Measurements from ENCODE around the gene GRHPR.
A peak's percentile ranks its signal among the peaks of the same experiment; 100 is the strongest.

The GRHPR gene

DNA sequence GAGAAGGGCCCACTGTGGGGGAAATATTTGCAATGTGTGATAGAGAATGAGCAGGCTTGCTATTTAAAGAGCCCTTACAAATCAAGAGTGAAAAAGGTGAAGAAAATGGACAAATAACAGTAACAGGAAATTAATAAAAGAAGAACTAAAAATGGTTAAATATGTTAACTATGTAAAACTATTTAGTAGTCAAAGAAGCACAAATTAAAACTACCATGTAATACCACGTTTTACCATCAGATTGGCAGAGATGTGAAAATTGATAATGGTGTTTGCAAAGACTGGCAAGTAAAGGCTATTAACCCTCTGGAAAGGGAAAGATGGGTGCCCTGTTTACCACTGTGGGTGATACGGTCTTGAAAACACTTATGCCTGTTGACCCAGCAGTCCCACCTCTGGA is 23.2 kb upstream of the GRHPR start:
- no peak for DNase-seq

DNA sequence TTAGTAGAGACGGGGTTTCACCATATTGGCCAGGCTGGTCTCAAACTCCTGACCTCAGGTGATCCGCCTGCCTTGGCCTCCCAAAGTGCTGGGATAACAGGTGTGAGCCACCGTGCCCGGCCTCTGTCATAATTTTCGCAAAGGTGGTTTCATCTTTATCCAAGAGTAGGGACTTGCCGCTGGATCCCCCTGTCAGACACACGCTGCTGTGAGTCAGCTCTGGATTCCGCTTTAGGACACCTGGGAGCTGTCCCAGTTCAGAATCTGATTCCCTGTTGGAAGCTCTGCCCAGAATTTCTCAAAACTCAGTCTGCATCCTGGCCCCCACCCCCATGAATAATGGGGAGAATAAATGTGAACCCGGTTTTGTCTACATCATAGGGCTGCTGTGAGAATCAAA is 17.9 kb upstream of the GRHPR start:
- no peak for DNase-seq

DNA sequence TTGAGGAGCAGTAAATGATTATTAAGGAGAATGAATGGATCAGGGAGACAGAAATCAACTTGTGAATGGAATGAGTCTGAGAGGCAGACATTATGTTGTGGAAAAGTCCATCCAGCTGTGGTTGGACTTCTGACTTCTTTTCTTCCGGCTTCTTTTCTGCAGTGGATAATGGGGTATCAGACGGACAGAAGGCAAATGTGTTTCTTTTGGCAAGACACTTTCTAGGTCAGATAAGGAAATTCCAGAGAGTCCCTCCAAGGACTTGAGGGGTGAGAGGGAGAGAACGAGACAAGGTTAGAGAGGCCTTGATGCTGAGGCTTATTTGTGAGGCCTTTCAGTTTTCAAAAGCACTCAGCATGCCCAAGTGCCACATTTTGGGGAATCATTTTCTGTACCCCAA is 17.1 kb upstream of the GRHPR start:
- no peak for DNase-seq

DNA sequence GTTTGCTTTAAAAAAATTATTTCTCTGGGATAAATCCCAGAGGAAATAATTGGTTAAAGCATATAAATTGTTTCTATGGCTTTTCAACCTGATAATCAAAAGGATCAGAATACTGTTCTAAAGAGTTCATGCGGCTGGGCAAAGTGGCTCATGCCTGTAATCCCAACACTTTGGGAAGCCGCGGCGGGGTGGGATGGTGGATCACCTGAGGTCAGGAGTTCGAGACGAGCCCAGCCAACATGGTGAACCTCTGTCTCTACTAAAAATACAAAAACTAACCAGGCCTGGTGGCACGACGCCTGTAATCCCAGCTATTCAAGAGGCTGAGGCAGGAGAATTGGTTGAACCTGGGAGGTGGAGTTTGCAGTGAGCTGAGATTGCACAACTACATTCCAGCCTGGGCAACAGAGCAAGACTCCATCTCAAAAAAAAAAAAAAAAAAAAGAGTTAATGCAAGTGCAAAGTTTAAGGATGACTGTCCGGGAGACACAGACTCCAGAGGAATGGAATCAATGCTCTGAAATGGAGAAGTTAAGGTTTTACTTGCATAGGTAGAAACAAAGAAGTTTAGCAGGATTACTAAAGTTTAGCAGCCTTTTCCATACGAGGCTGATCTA is 16.6 kb upstream of the GRHPR start:
- DNase-seq: no peak

DNA sequence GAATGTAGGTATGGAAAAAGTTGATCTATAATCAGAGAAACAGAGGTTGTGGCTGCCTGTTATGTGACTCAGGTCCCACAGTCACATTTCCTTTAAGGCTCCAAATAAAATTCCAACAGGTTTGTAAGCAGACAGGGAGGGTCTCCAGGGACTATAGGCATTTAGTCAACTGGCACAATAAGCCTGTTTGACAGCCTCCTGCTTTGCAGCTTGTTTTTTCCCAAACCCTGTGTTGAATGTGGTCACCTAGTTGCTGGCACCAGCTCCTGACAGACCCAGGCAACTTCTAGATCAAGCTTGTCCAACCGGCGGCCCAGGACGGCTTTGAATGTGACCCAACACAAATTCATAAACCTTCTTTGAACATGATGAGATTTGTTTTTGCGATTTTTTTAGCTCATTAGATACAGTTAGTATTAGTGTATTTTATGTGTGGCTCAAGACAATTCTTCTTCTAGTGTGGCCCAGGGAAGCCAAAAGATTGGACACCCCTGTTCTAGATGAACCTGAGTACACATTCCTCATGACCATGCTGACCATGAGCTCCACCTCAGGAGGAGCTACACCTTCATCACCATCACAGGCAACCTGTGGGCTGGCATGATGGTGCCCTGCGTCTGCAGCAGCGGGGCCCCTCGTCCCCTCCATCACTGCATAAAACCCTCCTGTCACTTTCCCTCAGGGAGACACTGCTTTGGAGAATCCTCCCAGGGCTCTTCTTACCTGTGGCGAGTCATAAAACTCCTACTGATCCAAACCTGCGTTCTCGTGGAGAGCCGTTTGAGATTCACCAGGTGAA is 15.7 kb upstream of the GRHPR start:
- DNase-seq: no peak

DNA sequence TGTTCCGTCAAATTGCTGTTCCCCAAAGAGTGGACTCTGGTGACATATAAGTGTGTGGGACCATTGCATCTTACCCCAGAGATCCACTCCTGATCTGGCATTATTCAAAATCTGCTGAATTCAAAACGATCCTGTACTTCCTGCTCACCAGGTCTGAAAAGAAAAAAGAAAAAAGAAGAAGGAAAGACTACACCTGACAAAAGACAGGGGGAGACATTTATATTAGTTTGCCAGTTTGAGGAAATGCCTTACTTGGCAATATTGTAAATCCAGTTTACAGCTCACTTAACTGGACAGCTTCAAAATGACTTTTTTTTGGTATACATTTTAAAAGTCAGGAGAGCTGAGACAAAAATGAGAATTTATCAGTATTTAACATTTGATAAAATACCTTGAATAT is 15.0 kb upstream of the GRHPR start:
- DNase-seq: no peak

DNA sequence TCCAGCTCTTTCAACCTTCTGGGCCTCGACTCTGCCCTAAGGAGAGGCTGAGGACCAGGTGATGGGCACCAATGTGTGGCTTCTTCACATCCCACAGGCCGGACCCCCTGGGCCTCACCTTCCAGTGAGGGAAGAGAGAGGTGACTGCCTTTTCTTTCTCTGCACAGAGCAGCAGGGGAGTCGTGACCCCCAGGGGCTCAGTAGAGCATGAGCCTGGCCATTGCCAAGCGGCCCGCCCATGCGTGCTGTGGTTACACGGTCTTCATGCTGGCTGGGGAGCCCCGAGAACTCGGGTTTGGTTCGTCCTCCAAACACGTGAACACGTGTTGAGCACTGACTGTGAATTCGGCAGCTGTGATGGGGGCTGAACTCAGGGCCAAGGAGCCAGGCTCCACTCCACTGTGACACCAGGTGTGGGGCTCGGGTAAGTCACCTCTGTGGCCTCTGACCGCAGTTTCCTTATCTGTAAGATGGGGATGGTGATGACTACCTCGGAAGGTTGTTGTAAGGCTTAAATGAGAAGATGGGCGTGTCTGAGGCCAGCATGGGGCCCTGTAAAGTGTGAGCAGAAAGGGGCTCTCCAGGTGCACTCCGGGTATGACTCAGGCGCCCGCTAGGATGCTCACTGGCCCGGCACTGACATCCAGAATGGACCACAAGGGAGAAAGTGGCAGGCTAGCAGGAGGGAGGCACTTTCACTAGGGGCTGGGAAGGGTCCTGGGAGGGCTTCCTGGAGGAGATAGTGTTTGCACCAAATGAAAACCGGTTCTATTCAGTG is 13.4 kb upstream of the GRHPR start:
- DNase-seq: peak; percentile 76

DNA sequence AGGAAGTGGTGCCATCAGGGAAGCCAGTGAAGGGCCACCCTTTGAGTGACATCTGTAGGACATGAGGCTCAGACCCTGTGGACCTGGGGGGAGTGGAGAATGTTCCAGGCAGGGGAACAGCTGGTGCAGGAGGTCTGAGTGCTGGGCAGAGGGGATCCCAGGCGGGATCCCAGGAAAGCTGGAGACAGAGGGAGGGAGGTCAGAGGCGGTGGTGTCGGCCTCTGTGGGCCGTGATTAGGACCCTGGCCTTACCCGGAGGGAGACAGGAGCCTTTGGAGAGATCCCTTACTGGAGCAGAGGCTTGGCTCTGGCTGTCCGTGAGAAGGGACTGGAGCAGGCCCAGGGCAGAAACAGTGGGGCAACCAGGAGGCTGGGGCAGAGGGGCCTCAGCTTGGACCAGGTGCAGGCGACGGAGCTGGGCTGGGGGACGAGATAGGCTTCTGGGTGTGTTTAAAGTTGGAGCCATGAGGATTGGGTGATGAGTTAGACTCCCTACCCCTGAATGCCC is 12.1 kb upstream of the GRHPR start:
- no peak for DNase-seq

DNA sequence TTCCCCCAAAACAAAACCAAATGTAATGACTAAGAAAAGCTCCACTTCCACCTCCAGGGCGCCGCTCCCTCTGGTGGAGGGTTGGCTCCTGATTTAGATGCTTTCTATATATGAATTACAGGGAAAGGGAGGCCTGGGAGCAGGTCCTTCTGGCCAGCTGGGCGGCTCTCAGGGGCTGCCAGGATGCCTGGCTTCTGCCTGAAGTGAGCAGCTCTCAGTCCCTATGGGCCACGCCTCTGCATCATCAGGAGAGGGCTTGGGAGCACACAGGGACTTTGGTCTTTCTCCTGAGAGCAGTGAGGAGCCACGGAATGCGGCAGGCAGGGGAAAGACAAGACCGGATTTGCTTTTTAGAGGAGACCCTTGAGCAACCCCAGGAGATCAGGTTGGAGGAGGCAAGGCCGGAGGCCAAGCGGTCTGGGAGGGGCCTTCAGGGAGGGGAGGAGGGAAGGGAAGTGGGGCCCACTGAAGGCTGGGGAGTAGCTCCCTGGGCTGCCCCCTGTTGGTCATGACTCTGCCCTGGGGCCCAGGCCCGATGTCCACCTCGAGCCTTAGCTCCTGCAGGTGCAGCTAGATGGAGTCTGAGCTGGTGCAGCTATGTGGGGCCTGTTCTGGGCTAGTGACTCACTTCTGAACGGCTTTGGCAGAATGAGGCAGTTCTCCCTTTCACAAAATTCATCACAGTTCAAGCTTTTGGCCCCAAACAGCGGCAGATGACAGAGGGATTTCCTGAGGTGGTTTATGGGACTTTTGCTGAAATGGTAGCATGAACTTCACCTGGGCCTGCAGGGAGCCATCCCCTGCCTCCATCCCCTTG is 11.3 kb upstream of the GRHPR start:
- DNase-seq: peak; percentile 49

DNA sequence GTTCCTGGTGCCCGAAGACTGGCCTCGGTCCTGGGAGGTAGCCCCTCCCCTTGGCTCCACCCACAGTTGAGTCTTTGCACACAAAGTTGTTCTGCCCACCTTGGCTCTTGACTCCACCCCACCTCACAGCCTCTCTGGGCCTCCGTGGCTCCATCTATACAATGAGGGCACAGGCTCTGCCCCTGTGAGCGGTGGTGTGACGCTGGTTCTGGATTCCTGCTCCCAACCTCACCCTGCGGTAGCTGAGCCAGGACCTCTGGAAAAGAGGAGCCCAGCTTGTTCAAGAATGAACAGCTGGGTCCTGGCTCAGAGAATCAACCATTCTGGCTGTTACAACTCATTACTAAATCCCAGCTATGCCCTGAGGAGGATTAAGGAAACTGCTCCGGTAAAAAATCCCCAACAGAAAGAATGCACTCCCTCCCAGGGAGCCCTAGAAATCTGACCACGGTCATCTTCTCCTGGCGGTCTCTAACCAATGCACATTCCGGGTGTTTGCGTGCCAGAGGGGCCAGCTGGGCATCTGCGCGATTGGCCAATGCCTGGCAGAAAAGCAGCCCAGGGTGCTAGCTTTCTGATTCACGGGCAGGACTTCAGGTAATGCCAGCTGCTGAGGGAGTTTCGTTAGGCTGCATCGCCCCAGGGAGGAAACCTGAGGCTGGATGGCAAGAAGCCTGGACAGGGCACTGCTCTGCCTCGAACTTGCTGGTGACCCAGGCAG is 9.9 kb upstream of the GRHPR start:
- no peak for DNase-seq

DNA sequence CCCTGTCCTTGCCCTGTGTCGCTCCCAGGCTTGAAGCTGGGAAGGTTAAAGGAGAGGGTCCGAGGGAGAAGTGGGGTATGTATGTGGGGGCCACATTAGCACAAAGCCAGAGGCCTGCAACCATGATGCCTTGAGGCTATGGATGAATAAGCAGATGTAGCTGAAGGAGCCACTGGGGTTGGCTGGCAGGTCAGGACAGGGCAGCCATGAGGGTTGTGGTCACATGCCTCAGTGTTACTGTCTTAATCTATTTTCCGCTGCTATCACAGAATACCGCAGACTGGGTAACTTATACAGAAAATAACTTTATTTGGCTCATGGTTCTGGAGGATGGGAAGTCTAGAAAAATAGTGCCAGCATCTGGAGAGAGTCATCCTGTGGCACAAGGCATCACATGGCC is 9.2 kb upstream of the GRHPR start:
- DNase-seq: no peak

DNA sequence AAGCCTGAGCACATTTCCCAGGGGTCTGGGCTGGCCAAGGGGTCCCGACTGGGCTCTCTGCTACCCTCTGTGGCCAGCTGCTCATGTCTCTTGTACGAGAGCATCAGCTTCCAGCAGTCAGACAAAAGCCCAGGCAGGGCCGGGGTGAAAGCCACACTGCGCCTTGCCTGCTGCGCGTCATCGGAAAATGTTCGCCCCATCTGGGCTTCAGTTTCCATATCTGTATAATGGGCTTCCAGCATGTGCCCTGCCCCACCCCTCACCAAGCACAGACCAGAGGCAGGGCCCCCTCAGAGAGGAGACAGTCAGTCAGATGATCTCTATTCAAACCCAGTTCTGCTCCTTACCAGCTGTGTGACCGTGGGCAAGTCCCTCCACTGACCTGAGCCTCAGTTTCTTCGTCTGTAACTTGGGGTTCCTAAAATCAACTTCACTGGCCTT is 8.0 kb upstream of the GRHPR start:
- DNase-seq: peak; percentile 18

DNA sequence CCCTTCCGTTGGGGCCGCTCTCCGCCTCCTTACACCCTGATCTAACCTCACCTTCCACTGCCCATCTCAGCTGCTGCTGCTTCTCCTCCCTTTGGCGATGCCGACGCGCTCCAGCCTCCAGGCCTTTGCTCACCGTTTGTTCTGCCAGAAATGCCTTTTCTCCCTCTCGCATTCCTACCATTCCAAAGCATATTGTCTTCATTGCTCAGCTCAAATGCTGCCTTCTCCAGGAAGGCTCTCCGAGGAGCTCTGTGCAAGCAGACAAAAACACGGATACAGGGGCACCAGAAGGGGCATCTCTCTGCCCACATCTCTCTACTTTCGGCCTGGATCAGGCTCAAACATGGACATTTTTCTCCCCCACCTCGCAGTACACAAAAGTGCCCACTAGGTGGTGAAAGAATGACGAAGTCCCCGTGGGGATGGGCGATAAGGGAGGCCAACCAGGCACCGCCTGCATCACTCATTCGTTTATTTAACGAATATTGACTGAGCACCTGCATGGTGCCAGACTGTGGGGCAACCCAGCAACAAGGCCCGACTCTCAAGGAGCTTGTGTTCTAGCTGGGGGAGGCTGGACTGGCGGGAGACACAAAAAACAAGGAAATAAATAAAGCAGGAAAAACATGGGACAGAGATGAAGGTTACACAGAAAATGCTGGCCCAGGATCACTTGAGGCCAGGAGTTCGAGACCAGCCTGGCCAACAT is 7.3 kb upstream of the GRHPR start:
- peak; percentile 85 for DNase-seq

DNA sequence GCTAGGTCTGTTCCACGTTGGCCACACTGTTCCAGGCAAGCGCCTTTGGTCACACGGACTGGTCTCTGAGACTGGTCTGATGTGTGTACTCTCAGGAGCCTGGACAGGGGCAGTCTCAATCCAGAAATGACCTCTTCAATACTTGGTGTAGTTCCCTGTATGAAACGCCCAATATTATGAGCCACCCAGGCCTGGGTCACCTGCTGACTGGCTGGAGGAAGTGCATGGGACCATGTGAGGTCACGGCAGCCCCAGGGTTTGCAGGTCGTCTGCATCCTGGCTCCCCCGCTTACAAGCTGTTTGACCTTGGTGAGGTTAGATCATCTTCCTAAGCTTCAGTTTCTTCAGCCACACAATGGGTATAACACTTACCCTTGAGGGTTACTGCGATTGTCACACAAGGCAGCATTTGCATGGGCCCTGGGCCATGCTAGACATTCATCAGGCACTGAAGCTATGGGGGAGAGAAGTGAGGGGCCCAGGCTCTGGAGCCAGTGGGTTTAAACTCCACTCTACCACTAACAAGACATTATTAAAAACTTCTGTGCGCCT is 5.2 kb upstream of the GRHPR start:
- no peak for DNase-seq

DNA sequence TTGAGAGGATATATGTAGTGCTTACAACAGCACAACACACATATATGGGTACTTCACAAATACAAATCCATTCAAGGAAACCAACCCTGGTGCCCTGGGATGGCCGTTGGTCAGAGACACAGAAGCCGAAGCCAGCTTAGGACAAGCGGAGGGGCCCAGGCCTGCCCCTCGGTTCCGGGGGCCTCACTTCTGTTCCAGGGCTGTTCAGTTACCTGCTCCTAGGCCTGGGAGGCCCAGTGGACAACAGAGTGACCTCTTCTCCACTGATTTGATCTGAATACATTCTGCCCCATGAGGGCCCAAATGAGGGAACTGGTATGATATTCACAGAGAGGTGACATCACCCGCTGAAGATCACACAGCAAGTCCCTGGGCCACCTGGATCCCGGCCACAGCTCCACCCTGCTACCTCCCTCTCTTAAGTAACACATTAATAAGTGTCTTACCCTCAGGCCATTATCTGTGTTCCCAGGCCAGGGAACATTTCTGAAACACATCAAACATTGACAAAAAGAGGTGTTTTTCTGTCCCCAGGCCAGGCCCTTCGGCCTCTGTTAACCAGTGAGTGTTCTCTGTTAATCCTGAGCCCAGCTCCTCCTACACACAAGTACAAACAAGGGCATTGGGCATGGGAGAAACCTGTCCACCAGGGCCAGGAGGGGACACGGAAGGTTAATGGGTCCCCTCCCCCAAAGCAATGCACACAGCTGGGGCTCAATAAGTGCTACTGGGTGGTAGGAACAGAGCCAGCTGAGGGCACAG is 4.5 kb upstream of the GRHPR start:
- DNase-seq: no peak

DNA sequence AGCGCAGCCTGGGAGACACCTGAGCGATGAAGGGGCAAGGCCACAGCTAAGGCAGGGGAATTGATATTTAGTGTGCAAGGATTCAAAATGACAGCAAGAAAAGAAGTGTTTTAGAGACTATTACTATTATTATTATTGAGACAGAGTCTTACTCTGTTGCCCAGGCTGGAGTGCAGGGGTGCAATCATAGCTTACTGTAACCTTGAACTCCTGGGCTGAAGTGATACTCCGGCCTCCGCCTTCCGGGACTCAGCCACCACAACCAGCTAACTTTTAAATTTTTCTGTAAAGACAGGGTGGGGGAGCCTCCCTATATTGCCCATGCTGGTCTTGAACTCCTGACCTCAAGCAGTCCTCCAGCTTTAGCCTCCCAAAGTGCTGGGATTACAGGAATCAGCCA is 3.3 kb upstream of the GRHPR start:
- no peak for DNase-seq

DNA sequence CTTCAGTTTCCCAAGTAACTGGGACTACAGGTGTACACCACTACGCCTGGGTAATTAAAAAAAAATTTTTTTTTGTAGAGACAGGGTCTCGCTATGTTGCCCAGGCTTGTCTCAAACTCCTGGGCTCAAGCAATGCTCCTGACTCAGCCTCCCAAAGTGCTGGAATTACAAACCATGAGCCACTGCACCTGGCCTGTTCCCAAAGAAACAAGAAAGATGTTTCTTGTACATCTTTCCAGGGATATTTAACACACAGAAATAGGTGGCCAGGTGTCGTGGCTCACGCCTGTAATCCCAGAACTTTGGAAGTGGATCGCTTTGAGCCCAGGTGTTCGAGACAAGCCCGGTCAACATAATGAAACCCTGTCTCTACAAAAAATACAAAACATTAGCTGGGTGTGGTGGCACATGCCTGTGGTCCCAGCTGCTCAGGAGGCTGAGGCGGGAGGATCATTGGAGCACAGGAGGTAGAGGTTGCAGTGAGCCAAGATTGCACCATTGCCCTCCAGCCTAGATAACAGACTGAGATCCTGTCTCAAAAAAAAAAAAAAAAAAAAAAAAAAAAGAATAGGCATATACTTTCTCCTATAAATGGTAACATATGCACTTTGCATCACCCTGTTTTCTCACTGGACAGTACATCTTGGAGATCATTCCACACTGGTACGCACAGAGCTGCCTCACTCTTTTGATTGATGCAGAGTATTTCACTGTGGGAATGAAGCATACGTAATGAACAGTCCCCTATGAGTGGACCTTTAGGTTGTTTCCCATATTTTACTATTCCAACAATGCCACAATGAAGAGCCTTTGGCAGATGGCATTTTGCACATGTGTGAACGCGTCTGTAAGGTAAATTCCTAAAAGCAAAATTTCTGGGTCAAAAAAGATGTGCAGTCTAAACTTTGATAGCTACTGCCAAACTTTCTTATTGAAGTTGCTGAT is 2.0 kb upstream of the GRHPR start:
- no peak for DNase-seq

DNA sequence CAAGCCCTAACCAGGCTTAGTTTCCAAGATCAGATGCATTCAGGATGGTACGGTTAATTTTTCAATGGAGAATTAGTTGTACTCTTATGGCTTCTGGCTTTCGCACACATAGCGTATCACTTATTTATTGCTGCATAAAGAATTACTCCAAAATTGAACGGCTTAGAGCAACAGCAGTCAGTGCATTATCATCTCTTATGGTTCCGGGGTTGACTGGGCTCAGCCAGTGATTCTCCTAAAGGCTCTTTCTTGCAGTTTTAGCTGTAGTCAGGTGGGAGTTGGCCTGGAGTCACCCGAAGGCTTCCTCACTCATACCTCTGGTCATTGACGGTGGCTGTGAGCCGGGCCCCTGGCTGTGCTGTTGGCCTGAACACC is 595 bp upstream of the GRHPR start:
- DNase-seq: no peak

DNA sequence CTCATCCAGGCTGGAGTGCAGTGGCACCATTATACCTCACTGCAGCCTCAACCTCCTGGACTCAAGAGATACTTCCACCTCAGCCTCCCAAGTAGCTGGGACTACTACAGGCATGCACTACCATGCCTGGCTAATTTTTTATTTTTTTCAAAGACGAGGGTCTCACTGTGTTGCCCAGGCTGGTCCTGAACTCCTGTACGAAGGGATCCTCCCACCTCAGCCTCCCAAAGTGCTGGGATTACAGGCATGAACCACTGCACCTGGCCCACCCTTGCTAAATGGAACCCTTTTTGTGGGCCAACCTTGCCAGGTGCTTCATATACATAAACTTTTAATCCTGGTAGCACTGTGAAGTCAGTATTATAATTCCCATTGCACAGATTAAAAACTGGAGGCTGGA is 1.0 kb downstream of the GRHPR start:
- DNase-seq: no peak
